MM.1S (cell line): ENCODE measurements around the gene SLC7A1.

ENCODE experiments used
- DNase-seq: peaks from one replicate; pipeline ENCODE4 v3.0.0-alpha.2; 2015
- H2AFZ ChIP-seq: fragments of 300-600 bp; sonication (generic); 2 replicates; pipeline ENCODE4 v1.6.0; 2016; ENCODE audit warnings: antibody characterized with exemption, low read length
- H3F3A ChIP-seq: fragments of 300-600 bp; sonication (generic); 2 replicates; pipeline ENCODE4 v1.6.1; 2016; ENCODE audit warnings: mild to moderate bottlenecking, antibody characterized with exemption, low read length, moderate library complexity, mixed read lengths; ENCODE audit not compliant: insufficient read depth
- H3K27ac ChIP-seq: fragments of 300-600 bp; sonication (generic); 2 replicates; pipeline ENCODE4 v1.5.1; 2016; ENCODE audit warnings: mild to moderate bottlenecking, low read length
- H3K27me3 ChIP-seq: fragments of 300-600 bp; sonication (generic); replicated peaks from 2 replicates; pipeline ENCODE4 v1.6.0; 2016; ENCODE audit warnings: low read length; ENCODE audit not compliant: insufficient read depth
- H3K36me3 ChIP-seq: fragments of 300-600 bp; sonication (generic); replicated peaks from 2 replicates; pipeline ENCODE4 v1.6.1; 2016; ENCODE audit warnings: mild to moderate bottlenecking, low read length, mixed read lengths; ENCODE audit not compliant: insufficient read depth
- H3K4me1 ChIP-seq: fragments of 300-600 bp; sonication (generic); 2 replicates; pipeline ENCODE4 v1.6.1; 2016; ENCODE audit warnings: low read length, mixed read lengths
- H3K4me2 ChIP-seq: fragments of 300-600 bp; sonication (generic); 2 replicates; pipeline ENCODE4 v1.6.0; 2016; ENCODE audit warnings: low read depth, low read length
- H3K4me3 ChIP-seq: fragments of 300-600 bp; sonication (generic); 2 replicates; pipeline ENCODE4 v1.5.1; 2016; ENCODE audit warnings: low read length, mixed read lengths
- H3K79me2 ChIP-seq: fragments of 300-600 bp; sonication (generic); 2 replicates; pipeline ENCODE4 v1.6.1; 2016; ENCODE audit warnings: mixed run types, low read length, mixed read lengths
- H3K9ac ChIP-seq: fragments of 300-600 bp; sonication (generic); 2 replicates; pipeline ENCODE4 v1.6.1; 2016; ENCODE audit warnings: low read length, mixed read lengths
- H3K9me2 ChIP-seq: fragments of 300-600 bp; sonication (generic); replicated peaks from 2 replicates; pipeline ENCODE4 v1.6.1; 2016; ENCODE audit warnings: mild to moderate bottlenecking, low read length, mixed read lengths; ENCODE audit not compliant: insufficient read depth
- H3K9me3 ChIP-seq: fragments of 300-600 bp; sonication (generic); replicated peaks from 2 replicates; pipeline ENCODE4 v1.6.1; 2016; ENCODE audit warnings: mild to moderate bottlenecking, low read length, mixed read lengths; ENCODE audit not compliant: insufficient read depth
- H4K20me1 ChIP-seq: fragments of 300-600 bp; sonication (generic); 2 replicates; pipeline ENCODE4 v1.6.1; 2016; ENCODE audit warnings: mild to moderate bottlenecking, low read length, moderate library complexity, mixed read lengths; ENCODE audit not compliant: insufficient read depth
- EZH2 ChIP-seq: fragments of 300-600 bp; sonication (generic); optimal IDR thresholded peaks from 2 replicates; pipeline ENCODE3; 2017; ENCODE audit warnings: low read depth, mild to moderate bottlenecking, antibody characterized with exemption, low read length, mixed read lengths
- EZH2phosphoT487 ChIP-seq: fragments of 300-600 bp; sonication (generic); IDR thresholded peaks from 2 replicates; pipeline ENCODE4 v1.6.1; 2018; ENCODE audit warnings: antibody characterized with exemption, low read length
- TF ChIP-seq, protein P1 (sequence below): fragments of 300-600 bp; sonication (generic); IDR thresholded peaks from 2 replicates; pipeline ENCODE4 v1.5.1; 2016; ENCODE audit warnings: antibody characterized with exemption, low read length, mixed read lengths

SLC7A1 gene

DNA sequence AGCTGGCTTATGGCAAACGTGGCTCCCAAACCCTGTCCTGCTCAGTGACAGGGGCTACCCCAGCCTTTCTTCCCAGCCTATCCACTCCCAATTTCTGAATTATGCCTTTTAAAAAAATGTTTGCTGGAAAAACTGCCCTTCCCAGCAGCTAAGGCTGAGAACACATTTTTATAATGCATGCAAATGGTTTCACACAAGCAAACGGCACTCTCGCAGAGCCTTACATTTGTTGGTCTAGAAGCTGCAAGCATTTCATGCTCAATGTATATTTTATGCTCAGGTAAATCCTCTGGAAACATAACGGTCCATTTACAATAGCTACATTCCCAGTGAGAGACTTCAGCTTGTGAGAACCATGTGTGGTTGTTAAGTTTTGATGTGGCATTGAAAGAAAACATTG, 61.4 kb downstream of the SLC7A1 start:
- Histone ChIP-seq H3K4me1 (no peaks in the 10 kb centered on the region), H3K27me3 (no peaks in the 10 kb centered on the region), H3K36me3 (no peaks in the 10 kb centered on the region; the same call in 1 of the 2 replicates), H3K4me2 (no peak overlapping the region), H4K20me1 (no peaks in the 10 kb centered on the region), H3K4me3 (no peak overlapping the region), H3K9me3 (no peaks in the 10 kb centered on the region), H2AFZ (no peak overlapping the region), H3K9ac (no peak overlapping the region), H3K27ac (no peak overlapping the region), H3K9me2 (no peaks in the 10 kb centered on the region), H3F3A (no peaks in the 10 kb centered on the region), H3K79me2 (0 out of 2 replicates have a peak, but pooled peaks cover 2% of the 10 kb centered on the region)
- TF ChIP-seq EZH2phosphoT487 (no peak), EZH2 (no peak)
- TF ChIP-seq, protein P1, sequence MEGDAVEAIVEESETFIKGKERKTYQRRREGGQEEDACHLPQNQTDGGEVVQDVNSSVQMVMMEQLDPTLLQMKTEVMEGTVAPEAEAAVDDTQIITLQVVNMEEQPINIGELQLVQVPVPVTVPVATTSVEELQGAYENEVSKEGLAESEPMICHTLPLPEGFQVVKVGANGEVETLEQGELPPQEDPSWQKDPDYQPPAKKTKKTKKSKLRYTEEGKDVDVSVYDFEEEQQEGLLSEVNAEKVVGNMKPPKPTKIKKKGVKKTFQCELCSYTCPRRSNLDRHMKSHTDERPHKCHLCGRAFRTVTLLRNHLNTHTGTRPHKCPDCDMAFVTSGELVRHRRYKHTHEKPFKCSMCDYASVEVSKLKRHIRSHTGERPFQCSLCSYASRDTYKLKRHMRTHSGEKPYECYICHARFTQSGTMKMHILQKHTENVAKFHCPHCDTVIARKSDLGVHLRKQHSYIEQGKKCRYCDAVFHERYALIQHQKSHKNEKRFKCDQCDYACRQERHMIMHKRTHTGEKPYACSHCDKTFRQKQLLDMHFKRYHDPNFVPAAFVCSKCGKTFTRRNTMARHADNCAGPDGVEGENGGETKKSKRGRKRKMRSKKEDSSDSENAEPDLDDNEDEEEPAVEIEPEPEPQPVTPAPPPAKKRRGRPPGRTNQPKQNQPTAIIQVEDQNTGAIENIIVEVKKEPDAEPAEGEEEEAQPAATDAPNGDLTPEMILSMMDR, result no peak
- no peak for DNase-seq

DNA sequence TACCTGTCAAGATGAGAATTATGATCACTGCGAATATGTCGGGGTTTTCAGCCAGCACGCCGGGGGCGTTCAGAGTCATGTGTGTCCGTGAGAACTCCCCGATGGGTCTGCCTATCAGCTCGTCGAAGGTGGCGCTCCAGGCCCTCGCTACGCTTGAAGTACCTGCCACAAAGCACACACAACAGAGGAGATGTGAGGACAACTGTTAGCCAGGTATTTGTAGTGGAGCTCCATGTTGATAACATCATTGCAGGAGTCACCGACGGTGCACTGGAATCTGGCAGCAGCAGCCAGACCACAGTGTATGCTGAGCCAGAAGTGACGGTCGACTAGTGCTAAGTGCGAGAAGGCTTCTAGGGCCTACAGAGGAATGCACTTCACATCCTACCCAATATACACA, 62.7 kb downstream of the SLC7A1 start:
- H3K9ac ChIP-seq, result no peak overlapping the region
- H3K4me1 ChIP-seq, result no peaks in the 10 kb centered on the region
- no peaks in the 10 kb centered on the region for H4K20me1 ChIP-seq
- no peaks in the 10 kb centered on the region for H3K9me2 ChIP-seq
- no peak overlapping the region for H3K27ac ChIP-seq
- H3K4me3 ChIP-seq, result no peak overlapping the region
- no peak for DNase-seq
- no peak overlapping the region for H2AFZ ChIP-seq
- no peaks in the 10 kb centered on the region for H3K27me3 ChIP-seq
- H3K9me3 ChIP-seq, result no peaks in the 10 kb centered on the region
- H3K4me2 ChIP-seq, result no peak overlapping the region
- no peaks in the 10 kb centered on the region for H3F3A ChIP-seq
- H3K79me2 ChIP-seq, result no peaks in the 10 kb centered on the region
- TF ChIP-seq EZH2, result no peak
- TF ChIP-seq, protein P1, result no peak
- TF ChIP-seq EZH2phosphoT487, result no peak
- no peaks in the 10 kb centered on the region; the same call in 1 of the 2 replicates for H3K36me3 ChIP-seq

DNA sequence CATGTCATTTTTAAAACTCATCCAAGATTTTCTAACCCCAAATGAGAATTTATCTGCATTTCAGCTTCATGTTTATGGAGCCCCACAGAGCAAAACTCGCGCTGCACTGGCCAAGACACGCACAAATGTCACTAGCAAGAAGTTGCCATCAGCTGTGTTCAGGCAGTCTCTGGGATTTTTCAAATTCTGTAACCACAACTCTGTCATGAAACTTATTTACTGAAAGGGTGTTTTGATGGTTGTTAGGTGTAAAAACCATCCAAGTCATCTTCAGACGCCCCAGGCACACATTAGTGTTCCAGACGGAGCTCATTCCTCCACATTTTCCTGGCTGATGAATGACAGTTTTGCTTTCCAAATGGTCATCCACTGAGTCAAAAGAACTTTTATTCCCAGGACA, 63.4 kb downstream of the SLC7A1 start:
- no peaks in the 10 kb centered on the region for H3F3A ChIP-seq
- no peak for DNase-seq
- H3K36me3 ChIP-seq, result no peaks in the 10 kb centered on the region; the same call in 1 of the 2 replicates
- TF ChIP-seq, protein P1, result no peak
- no peak for TF ChIP-seq EZH2phosphoT487
- no peaks in the 10 kb centered on the region for H3K4me1 ChIP-seq
- H3K9me3 ChIP-seq, result no peaks in the 10 kb centered on the region
- H3K4me2 ChIP-seq, result no peak overlapping the region
- no peak overlapping the region for H2AFZ ChIP-seq
- no peaks in the 10 kb centered on the region for H4K20me1 ChIP-seq
- H3K27ac ChIP-seq, result no peak overlapping the region
- H3K9ac ChIP-seq, result no peak overlapping the region
- H3K4me3 ChIP-seq, result no peak overlapping the region
- H3K79me2 ChIP-seq, result no peaks in the 10 kb centered on the region
- no peaks in the 10 kb centered on the region for H3K27me3 ChIP-seq
- no peaks in the 10 kb centered on the region for H3K9me2 ChIP-seq
